GM12872 (cell line): Measurements from ENCODE around the gene CACNB1.

Experiments used
- CTCF ChIP-seq: IDR thresholded peaks from 3 replicates; pipeline ENCODE4 v1.5.1; 2011; ENCODE audit warnings: low read depth, mild to moderate bottlenecking, low read length, moderate library complexity; ENCODE audit not compliant: insufficient read depth

The CACNB1 gene

DNA sequence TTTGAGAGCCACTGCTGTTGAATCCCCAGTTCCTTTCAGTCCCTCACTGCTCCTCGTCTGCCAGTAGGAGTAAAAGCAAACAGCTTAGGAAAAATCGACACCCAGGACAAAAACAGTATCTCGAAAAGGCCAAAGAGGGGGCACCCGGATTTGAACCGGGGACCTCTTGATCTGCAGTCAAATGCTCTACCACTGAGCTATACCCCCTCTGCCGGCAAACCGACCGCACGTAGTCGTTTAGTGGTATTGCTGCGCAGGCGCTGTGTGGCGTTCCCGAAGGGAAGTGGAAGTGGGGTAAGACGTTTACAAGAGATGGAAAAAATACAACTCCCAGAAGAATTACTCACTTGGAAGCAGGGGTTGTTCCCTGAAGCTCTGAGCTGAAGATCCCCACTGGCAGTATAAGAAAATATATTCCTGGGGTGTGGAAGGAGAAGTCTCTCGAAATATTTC lies 43.8 kb downstream of the CACNB1 start:
- no peak for TF ChIP-seq CTCF

- TF ChIP-seq CTCF, result no peak
Measured at GRCh38 chr17:39151943-39152818, 45.3 kb downstream of the CACNB1 start.

- TF ChIP-seq CTCF, result no peak
Measured at GRCh38 chr17:39151150-39151942, 46.1 kb downstream of the CACNB1 start, which contains the start of gene PLXDC1. TSS of gene PLXDC1 (minus strand) at chr17:39151637. CDS start at chr17:39151437, 200 bp downstream.

GRCh38 chr17:39150795-39151149 lies 46.7 kb downstream of the CACNB1 start:
- TF ChIP-seq CTCF, result no peak

DNA sequence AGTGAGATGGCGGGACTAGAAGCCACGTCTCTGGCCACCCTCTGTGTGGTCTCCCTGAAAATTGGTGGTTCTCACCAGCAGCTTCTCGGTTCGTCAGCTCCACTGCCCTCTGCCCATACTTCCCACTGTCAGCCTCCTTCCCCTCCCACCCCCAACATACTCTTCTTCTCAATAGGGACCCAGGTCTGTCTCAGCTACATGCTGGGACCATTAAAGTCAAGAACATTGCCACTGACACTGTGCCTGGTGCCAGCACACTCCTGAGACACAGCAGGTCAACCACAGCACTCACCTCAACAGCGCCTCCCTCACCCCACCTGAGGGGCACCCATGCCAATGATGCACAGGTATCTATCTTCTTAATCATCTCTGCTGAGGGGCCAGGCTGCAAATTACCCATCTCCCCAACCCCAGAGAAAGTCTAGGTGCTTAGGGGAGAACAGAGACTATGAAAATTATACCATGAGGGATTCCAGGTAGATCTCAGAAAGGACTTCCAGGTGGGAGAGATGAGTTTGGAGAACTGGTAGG lies 47.3 kb downstream of the CACNB1 start:
- no peak for TF ChIP-seq CTCF

DNA sequence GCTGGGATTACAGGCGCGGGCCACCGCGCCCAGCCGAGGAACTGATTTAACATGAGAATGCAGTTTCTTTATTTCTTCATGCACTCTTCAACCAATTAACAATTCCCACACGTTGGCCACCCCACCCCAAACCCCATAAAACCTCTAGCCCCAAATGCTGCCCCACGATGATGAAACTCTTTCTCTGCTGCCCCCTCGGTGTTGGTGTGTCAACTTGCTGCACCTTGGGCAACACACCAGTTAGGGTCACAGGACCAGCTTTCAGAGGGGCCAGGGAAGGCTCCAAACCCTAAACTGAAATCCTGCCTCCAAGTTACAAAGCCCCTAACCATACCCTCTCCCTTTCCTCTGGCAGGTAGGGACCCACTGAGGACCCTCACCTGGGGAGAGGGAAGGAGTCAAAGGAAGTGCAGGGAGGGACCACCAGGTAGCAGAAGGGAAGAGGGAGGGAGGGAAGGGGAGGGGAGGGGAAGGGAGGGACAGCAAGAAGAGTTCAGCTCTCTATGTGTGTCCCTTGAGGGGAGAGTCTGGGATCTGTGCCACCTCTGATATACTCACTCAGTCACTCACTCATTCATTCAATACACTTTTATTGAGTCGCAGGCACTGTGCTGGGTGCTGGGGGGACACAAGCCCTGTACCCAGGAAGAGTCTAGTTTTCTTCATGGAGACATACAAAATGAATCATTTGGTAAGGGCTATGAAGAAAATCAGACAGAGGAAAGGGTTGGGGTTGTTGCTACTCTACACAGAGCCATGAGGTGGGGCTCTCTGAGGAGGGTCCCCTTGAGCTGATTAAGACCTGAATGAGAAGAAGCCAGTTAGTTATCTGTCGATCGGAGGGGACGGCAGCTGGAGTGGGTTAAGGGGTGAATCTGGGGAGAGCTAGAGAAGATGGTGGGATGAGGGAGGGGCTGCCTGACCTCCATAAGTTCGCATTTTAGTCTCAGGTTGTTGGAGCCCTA lies 50.0 kb downstream of the CACNB1 start:
- no peak for TF ChIP-seq CTCF
